Heart left ventricle (tissue), 16 donors: ENCODE data around the gene IER3. TPM values are rescaled to one million over a fixed set of nuclear protein-coding genes. Genes with fewer than 3 reads are reported as not detected.
"Not testable (repeated sequence)": the region's sequence is repeated elsewhere in the genome, so short reads cannot be mapped to it uniquely, and the experiment has no call there.

Source experiments
- ATAC-seq, 4 donors: fragments of 200-7000 bp; cut with Tn5 transposase; one replicate each; pipeline ENCODE4 v1.9.1; 2020 to 2022; ENCODE audit warnings: moderate library complexity in 4 of 4, mild to moderate bottlenecking in 3 of 4, moderate number of reproducible peaks in 1 of 4
- DNase-seq, 5 donors: peaks; one replicate each; pipeline ENCODE4 v3.0.0-alpha.2; 2020
- H3K27ac ChIP-seq, 12 donors: fragments of 200-600 bp; sonication (generic) in 4 of 12; one replicate each; pipeline versions ENCODE4 v1.5.0 to v1.8.0; 2016 to 2022; ENCODE audit warnings: mild to moderate bottlenecking in 2 of 12
- H3K27me3 ChIP-seq, 9 donors: fragments of 200-600 bp; sonication (generic) in 2 of 9; one replicate each; pipeline versions ENCODE4 v1.5.1 to v1.8.0; 2016 to 2022; ENCODE audit warnings: mild to moderate bottlenecking in 3 of 9
- H3K36me3 ChIP-seq, 9 donors: fragments of 200-600 bp; sonication (generic) in 2 of 9; one replicate each; pipeline versions ENCODE4 v1.5.0 to v1.8.0; 2018 to 2022; ENCODE audit warnings: mild to moderate bottlenecking in 2 of 9
- H3K4me1 ChIP-seq, 12 donors: fragments of 200-600 bp; sonication (generic) in 4 of 12; one replicate each; pipeline versions ENCODE4 v1.5.0 to v1.8.0; 2016 to 2022; ENCODE audit warnings: mild to moderate bottlenecking in 3 of 12
- H3K4me3 ChIP-seq, 12 donors: fragments of 200-600 bp; sonication (generic) in 4 of 12; one replicate each; pipeline versions ENCODE4 v1.5.0 to v1.8.0; 2017 to 2022; ENCODE audit warnings: mild to moderate bottlenecking in 9 of 12, moderate library complexity in 4 of 12
- H3K9me3 ChIP-seq, 12 donors: fragments of 200-600 bp; sonication (generic) in 4 of 12; one replicate each; pipeline versions ENCODE4 v1.5.0 to v1.8.0; 2016 to 2022; ENCODE audit warnings: mild to moderate bottlenecking in 1 of 12
- POLR2A ChIP-seq, 2 donors: fragments of 450-650 bp; IDR thresholded peaks; one replicate each; pipeline ENCODE4 v1.6.1; 2017; ENCODE audit warnings: antibody characterized with exemption in 2 of 2, mild to moderate bottlenecking in 2 of 2, moderate library complexity in 2 of 2
- WGBS, 4 donors: extraction: QIAGEN DNeasy Blood & Tissue Kit in 2 of 4; methylation state at CpG; one replicate each; pipeline versions ENCODE4 v1.1.5 to v1.1.7; 2013 to 2018; 5-methylcytosine and 5-hydroxymethylcytosine counted together
- intact Hi-C, 10 donors: fragments of 100-400 bp; cut with DNase I; formaldehyde crosslinking; loops; one replicate each; pipeline versions ENCODE4 v1.11.1 to v1.14.2; 2022
- polyA plus RNA-seq, 2 donors: library from polyadenylated mRNA; stranded (reverse); fragments of 200-250 nt; gene quantifications; one replicate each; pipeline ENCODE4 v1.2.3, GENCODE V29; 2013
- total RNA-seq, 9 donors: library from RNA; depleted of rRNA in 2 of 9; stranded (reverse); fragments of >200 nt in 2 of 9; fragmentation: NEBNext Ultra II Directional in 3 of 9; extraction: Animal tissue kit (Norgen Biotek cat#: 25700) in 3 of 9; gene quantifications; one replicate each; pipeline versions ENCODE4 v1.1.0 to v1.2.4, GENCODE V29; 2016 to 2023
- TF ChIP-seq, protein P1 (sequence below), 12 donors: fragments of 200-600 bp; sonication (generic) in 4 of 12; IDR thresholded peaks; one replicate each; pipeline versions ENCODE4 v1.5.0 to v1.8.0; 2018 to 2022; ENCODE audit warnings: antibody characterized with exemption in 12 of 12, mild to moderate bottlenecking in 5 of 12
- donor health status: ischemic (EF 13 %, LVEDD 7.1; RV severe dilation, severe dysfunction).
- donor health status: healthy with polysubstance abuse.
- donor health status: DM: no; HTN: yes; CAD: no.
- donor health status: DM: no; HTN: no; CAD: no.
- donor health status: ischemic (EF 25% LVEDD 6.9; RV normal size, moderate dysfunction).
- donor health status: ischemic (EF 25% LVEDD 5.7; RV mildly dilated, moderate dysfunction).
- donor health status: healthy.
- donor health status: DM: yes; HTN: yes; CAD: no.
- donor health status: ischemic (EF 35%, LVEDD 5.7; RV mildly dilated, moderate dysfunction).
- donor health status: nonischemic (EF 11% LVEDD 7.7; RV severe dilation, severe dysfunction).
- donor health status: DM: yes; HTN: yes; CAD: no.
- donor health status: PGD.
- donor health status: ischemic (EF 29% LVEDD 5.4; RV normal size, mild dysfunction).
- donor health status: nonischemic (EF 23%, LVEDD 6.1; RV moderate dilation, normal function).

Gene IER3
- total and polyA plus RNA-seq, 11 donors: 8.7 to 127 (median 69.8) TPM

DNA sequence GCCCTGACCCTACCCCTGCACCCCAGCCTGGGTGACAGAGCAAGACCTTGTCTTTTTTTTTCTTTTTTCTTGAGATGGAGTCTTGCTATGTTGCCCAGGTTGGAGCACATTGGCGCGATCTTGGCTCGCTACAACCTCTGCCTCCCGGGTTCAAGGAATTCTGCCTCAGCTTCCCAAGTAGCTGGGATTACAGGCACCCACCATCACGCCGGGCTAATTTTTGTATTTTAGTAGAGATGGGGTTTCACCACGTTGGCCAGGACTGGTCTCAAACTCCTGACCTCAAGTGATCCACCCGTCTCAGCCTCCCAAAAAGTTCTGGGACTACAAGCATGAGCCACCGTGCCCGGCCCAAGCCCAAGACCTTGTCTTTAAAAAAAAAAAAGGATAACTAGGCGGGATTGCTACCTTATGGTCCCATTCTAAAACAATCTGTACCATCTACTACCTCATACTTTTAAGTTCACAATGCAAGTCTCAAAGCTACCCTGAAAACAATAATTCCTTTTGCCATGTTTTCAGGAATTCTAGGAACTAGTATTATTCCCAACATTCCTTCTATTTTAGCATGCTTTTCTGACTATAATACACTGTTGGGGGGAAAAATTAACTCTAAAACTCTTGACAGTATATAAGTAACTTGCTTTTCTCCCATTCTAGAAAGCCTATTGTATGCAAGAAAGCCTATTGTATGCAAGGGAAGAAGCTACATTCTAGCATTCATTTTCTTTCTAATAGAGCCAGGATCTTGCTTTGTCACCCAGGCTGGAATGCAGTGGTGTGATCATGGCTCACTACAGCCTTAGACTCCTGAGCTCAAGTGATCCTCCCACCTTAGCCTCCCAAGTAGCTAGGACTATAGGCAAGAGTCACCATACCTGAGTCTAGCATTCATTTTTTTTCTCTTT, 17.6 kb downstream of the IER3 start:
- no peaks in the 10 kb centered on the region for H3K27me3 ChIP-seq
- no peaks in the 10 kb centered on the region for H3K9me3 ChIP-seq
- TF ChIP-seq POLR2A (IDR thresholded peaks at IDR 0.05): no peak
- TF ChIP-seq, protein P1, sequence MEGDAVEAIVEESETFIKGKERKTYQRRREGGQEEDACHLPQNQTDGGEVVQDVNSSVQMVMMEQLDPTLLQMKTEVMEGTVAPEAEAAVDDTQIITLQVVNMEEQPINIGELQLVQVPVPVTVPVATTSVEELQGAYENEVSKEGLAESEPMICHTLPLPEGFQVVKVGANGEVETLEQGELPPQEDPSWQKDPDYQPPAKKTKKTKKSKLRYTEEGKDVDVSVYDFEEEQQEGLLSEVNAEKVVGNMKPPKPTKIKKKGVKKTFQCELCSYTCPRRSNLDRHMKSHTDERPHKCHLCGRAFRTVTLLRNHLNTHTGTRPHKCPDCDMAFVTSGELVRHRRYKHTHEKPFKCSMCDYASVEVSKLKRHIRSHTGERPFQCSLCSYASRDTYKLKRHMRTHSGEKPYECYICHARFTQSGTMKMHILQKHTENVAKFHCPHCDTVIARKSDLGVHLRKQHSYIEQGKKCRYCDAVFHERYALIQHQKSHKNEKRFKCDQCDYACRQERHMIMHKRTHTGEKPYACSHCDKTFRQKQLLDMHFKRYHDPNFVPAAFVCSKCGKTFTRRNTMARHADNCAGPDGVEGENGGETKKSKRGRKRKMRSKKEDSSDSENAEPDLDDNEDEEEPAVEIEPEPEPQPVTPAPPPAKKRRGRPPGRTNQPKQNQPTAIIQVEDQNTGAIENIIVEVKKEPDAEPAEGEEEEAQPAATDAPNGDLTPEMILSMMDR (IDR thresholded peaks at IDR 0.05): no peak
- DNase-seq (no peak), ATAC-seq (no peak)
- H3K36me3 ChIP-seq: peaks cover 0 to 98% (median 87%) of the 10 kb centered on the region in 9 donors
- intact Hi-C loops: loop anchor here in 4 of 10 donors (5.0 to 10.0 kb wide), 5 partner anchors 172 to 358 kb away; partner anchors contain the start of genes GNL1 (in 1 of the 4), HLA-E (in 1 of the 4) and PRR3 (in 1 of the 4)
- peak overlapping the region in 1 of 12 donors; percentile 48 for H3K27ac ChIP-seq
- 89 to 93% (median 89%) methylated on average over 11 of the region's 11 CpGs for WGBS, 4 donors
- H3K4me3 ChIP-seq: no peak overlapping the region
- peaks cover 0 to 60% (median 38%) of the 10 kb centered on the region in 12 donors for H3K4me1 ChIP-seq

DNA sequence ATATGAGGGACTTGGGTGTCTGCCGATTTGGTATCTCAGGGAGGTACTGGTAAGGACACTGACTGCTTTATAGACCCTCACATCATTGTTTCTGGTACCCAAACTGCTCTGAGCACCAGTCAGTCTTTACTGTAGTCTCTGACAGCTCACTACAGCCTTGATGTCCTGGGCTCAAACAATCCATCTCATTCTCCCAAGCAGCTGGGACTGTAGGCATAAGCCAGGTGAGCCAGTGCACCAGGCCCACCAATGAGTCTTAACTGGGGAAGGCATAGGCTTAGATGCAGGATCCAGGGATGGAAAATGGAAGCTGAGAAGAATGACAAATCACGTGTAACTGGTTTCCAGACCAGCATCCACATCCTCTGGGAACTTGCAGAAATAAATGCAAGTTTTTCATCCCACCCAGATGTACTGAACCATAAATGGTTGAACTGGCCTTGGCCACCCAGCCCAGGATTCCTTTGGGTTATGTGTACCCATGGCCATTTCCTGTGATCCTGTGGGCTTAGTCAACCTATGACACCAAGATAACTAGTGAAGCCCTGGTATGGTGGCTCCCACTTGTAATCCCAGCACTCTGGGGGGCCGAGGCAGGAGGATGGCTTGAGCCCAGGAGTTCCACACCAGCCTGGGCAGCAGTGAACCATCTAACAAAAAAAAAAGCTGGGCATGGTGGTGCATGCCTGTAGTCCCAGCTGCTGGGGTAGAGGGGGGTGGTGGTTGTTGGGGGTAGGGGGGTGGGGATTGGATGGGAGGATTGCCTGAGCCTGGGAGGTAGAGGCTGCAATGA, 18.4 kb downstream of the IER3 start:
- H3K36me3 ChIP-seq: peaks cover 0 to 92% (median 82%) of the 10 kb centered on the region in 9 donors
- intact Hi-C loops: loop anchor here in 4 of 10 donors (5.0 to 10.0 kb wide), 5 partner anchors 171 to 359 kb away; partner anchors contain the start of genes GNL1 (in 1 of the 4), HLA-E (in 1 of the 4) and PRR3 (in 1 of the 4)
- ATAC-seq: no peak
- no peak for TF ChIP-seq POLR2A (IDR thresholded peaks at IDR 0.05)
- TF ChIP-seq, protein P1 (IDR thresholded peaks at IDR 0.05): no peak
- no peaks in the 10 kb centered on the region for H3K9me3 ChIP-seq
- 47 to 65% (median 61%) methylated on average over 3 of the region's 3 CpGs for WGBS, 4 donors
- peaks cover 0 to 55% (median 36%) of the 10 kb centered on the region in 12 donors for H3K4me1 ChIP-seq
- DNase-seq: no peak
- H3K4me3 ChIP-seq: no peak overlapping the region
- H3K27ac ChIP-seq: peak overlapping the region in 5 of 12 donors; percentile 19 to 48 (median 37)
- no peaks in the 10 kb centered on the region for H3K27me3 ChIP-seq

DNA sequence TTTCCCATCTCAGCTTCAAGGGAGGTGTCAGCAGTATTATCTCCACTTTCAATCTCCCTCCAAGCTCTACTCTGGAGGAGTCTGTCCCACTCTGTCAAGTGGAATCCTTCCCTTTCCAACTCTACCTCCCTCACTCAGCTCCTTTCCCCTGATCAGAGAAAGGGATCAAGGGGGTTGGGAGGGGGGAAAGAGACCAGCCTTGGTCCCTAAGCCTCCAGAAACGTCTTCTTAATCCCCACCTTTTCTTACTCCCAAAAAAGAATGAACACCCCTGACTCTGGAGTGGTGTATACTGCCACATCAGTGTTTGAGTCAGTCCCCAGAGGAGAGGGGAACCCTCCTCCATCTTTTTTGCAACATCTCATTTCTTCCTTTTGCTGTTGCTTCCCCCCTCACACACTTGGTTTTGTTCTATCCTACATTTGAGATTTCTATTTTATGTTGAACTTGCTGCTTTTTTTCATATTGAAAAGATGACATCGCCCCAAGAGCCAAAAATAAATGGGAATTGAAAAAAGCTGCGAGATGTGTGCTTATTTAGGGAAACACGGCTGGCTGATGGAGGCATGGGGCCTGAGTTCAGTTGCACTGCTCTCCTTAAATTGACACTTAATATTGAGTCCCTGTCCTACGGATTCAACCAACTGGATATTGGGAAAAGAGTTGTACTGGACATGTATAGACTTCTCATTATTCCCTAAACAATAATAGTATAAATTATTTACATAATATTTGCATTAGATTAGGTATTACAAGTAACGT, 19.3 kb downstream of the IER3 start:
- WGBS, 4 donors: 31 to 35% (median 33%) methylated on average over 6 of the region's 6 CpGs
- H3K36me3 ChIP-seq: peaks cover 0 to 84% (median 75%) of the 10 kb centered on the region in 9 donors
- ATAC-seq (no peak), DNase-seq (no peak)
- intact Hi-C loops: loop anchor here in 6 of 10 donors (5.0 to 10.0 kb wide), 7 partner anchors 108 to 360 kb away; partner anchors contain the start of genes GNL1 (in 2 of the 6), MRPS18B (in 2 of the 6), PPP1R10 (in 2 of the 6) and PRR3 (in 2 of the 6)
- H3K4me3 ChIP-seq: no peak overlapping the region
- TF ChIP-seq, protein P1 (IDR thresholded peaks at IDR 0.05): no peak
- no peak for TF ChIP-seq POLR2A (IDR thresholded peaks at IDR 0.05)
- peak overlapping the region in 4 of 12 donors; percentile 19 to 44 (median 24) for H3K27ac ChIP-seq
- H3K27me3 ChIP-seq: no peaks in the 10 kb centered on the region
- no peaks in the 10 kb centered on the region for H3K9me3 ChIP-seq
- H3K4me1 ChIP-seq: peaks cover 0 to 47% (median 30%) of the 10 kb centered on the region in 12 donors

DNA sequence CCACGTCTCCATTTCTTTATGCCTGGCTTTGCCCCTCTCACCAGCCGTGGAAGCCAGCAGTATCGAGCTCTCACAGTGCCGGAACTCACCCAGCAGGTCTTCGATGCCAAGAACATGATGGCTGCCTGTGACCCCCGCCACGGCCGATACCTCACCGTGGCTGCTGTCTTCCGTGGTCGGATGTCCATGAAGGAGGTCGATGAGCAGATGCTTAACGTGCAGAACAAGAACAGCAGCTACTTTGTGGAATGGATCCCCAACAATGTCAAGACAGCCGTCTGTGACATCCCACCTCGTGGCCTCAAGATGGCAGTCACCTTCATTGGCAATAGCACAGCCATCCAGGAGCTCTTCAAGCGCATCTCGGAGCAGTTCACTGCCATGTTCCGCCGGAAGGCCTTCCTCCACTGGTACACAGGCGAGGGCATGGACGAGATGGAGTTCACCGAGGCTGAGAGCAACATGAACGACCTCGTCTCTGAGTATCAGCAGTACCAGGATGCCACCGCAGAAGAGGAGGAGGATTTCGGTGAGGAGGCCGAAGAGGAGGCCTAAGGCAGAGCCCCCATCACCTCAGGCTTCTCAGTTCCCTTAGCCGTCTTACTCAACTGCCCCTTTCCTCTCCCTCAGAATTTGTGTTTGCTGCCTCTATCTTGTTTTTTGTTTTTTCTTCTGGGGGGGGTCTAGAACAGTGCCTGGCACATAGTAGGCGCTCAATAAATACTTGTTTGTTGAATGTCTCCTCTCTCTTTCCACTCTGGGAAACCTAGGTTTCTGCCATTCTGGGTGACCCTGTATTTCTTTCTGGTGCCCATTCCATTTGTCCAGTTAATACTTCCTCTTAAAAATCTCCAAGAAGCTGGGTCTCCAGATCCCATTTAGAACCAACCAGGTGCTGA, 20.3 kb downstream of the IER3 start:
- Histone ChIP-seq H3K4me3 (peak overlapping the region in 1 of 12 donors; percentile 17), H3K27ac (peak overlapping the region in 2 of 12 donors; percentile 25 to 44), H3K4me1 (peaks cover 0 to 54% (median 36%) of the 10 kb centered on the region in 12 donors), H3K36me3 (peaks cover 0 to 74% (median 65%) of the 10 kb centered on the region in 9 donors)
- not testable (repeated sequence) for H3K9me3 ChIP-seq, H3K27me3 ChIP-seq, DNase-seq, ATAC-seq
- 51 to 60% (median 56%) methylated on average over 22 to 29 of the region's 29 CpGs for WGBS, 4 donors
- intact Hi-C loops: loop anchor here in 9 of 10 donors (2.0 to 10.0 kb wide), 8 partner anchors 19 to 361 kb away; partner anchors contain the start of genes GNL1 (in 2 of the 9), MRPS18B (in 2 of the 9), PPP1R10 (in 2 of the 9) and PRR3 (in 2 of the 9)

DNA sequence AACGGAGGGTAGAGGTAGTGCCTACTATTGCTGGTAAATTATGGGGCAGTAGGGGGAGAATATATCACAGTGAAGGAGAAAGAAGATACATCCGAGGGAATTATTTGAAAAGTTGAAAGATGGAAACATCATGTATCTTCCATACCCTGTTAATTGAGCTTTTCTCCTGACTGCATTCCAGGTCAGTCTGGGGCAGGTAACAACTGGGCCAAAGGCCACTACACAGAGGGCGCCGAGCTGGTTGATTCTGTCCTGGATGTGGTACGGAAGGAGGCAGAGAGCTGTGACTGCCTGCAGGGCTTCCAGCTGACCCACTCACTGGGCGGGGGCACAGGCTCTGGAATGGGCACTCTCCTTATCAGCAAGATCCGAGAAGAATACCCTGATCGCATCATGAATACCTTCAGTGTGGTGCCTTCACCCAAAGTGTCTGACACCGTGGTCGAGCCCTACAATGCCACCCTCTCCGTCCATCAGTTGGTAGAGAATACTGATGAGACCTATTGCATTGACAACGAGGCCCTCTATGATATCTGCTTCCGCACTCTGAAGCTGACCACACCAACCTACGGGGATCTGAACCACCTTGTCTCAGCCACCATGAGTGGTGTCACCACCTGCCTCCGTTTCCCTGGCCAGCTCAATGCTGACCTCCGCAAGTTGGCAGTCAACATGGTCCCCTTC, 21.0 kb downstream of the IER3 start:
- H3K9me3 ChIP-seq, DNase-seq, ATAC-seq, H3K27me3 ChIP-seq: not testable (repeated sequence)
- intact Hi-C loops: loop anchor here in 9 of 10 donors (2.0 to 10.0 kb wide), 8 partner anchors 20 to 362 kb away; partner anchors contain the start of genes GNL1 (in 2 of the 9), MRPS18B (in 2 of the 9), PPP1R10 (in 2 of the 9) and PRR3 (in 2 of the 9)
- peak overlapping the region in 2 of 12 donors; percentile 78 to 94 for H3K4me3 ChIP-seq
- peaks cover 0 to 62% (median 41%) of the 10 kb centered on the region in 12 donors for H3K4me1 ChIP-seq
- peaks cover 0 to 66% (median 57%) of the 10 kb centered on the region in 9 donors for H3K36me3 ChIP-seq
- WGBS, 4 donors: 53 to 59% (median 57%) methylated on average over 16 of the region's 16 CpGs
- peak overlapping the region in 3 of 12 donors; percentile 97 to 99 (median 98) for H3K27ac ChIP-seq
